BLaER1 treated with 17β-estradiol and CSF1 and Interleukin-3, amounts not matched to agents 10 nM and 100 nM (cell line): ENCODE measurements around the gene INSR.
"Not testable (repeated sequence)": the region's sequence is repeated elsewhere in the genome, so short reads cannot be mapped to it uniquely, and the experiment has no call there.

Experiments
- H3K27ac ChIP-seq, 11 experiments: shearing (Covaris generic); formaldehyde crosslinking; 2 replicates each; pipeline ENCODE4 v1.8.1; 2022
- H3K27me3 ChIP-seq, 11 experiments: shearing (Covaris generic); formaldehyde crosslinking; 2 replicates each; pipeline ENCODE4 v1.8.1; 2022
- H3K36me3 ChIP-seq, 11 experiments: shearing (Covaris generic); formaldehyde crosslinking; 2 replicates each; pipeline ENCODE4 v1.8.1; 2022
- H3K4me1 ChIP-seq, 10 experiments: shearing (Covaris generic); formaldehyde crosslinking; 2 replicates each; pipeline ENCODE4 v1.8.1; 2022
- H3K4me2 ChIP-seq, 11 experiments: shearing (Covaris generic); formaldehyde crosslinking; 2 replicates each; pipeline ENCODE4 v1.8.1; 2022
- H3K4me3 ChIP-seq, 10 experiments: shearing (Covaris generic); formaldehyde crosslinking; 2 replicates each; pipeline ENCODE4 v1.8.1; 2022
- H3K9ac ChIP-seq, 11 experiments: shearing (Covaris generic); formaldehyde crosslinking; 2 replicates each; pipeline ENCODE4 v1.8.1; 2022
- H3K9me3 ChIP-seq, 11 experiments: shearing (Covaris generic); formaldehyde crosslinking; replicated peaks in 1 of 11; 2 replicates each; pipeline ENCODE4 v1.8.1; 2022
- H4K20me1 ChIP-seq, 11 experiments: shearing (Covaris generic); formaldehyde crosslinking; 2 replicates each; pipeline ENCODE4 v1.8.1; 2022
- Cebpa-rat ChIP-seq, 11 experiments: shearing (Covaris generic); IDR thresholded peaks; 2 replicates each; pipeline ENCODE4 v1.8.1; 2022

The INSR gene

GRCh38 chr19:7069042-7069903 is 224.9 kb downstream of the INSR start, which contains the start of gene ZNF557:
TSS of gene ZNF557 (plus strand) at chr19:7069703. CDS start at chr19:7075075, 5,372 bp downstream.
- Histone ChIP-seq H3K4me3 (peak within 1 kb of the TSS; percentile 79 to 95 (median 90)), H3K27ac (peak within 1 kb of the TSS; percentile 80 to 93 (median 89)), H3K36me3 (peaks cover 37 to 39% (median 38%) of the 10 kb centered on the region in 11 experiments), H4K20me1 (peaks cover 0 to 18% (median 0%) of the 10 kb centered on the region in 11 experiments; a peak in 5 of 22 replicates), H3K4me1 (peaks cover 9 to 19% (median 13%) of the 10 kb centered on the region in 10 experiments), H3K27me3 (no peaks in the 10 kb centered on the region), H3K9ac (peak within 1 kb of the TSS; percentile 80 to 94 (median 90)), H3K4me2 (peak within 1 kb of the TSS; percentile 82 to 98 (median 91)), H3K9me3 (peaks cover 0 to 17% (median 0%) of the 10 kb centered on the region in 11 experiments; a peak in 4 of 22 replicates)
- TF ChIP-seq Cebpa-rat (IDR thresholded peaks at IDR 0.05) = no peak

- Histone ChIP-seq H3K9ac (no peak overlapping the region), H4K20me1 (peaks cover 0 to 18% (median 0%) of the 10 kb centered on the region in 11 experiments; a peak in 5 of 22 replicates), H3K27ac (peak overlapping the region in 2 of 11 experiments; percentile 10 to 36; a peak in 1 of 22 replicates), H3K4me3 (peak overlapping the region in 7 of 10 experiments; percentile 6 to 95 (median 91); a peak in 8 of 20 replicates), H3K27me3 (no peaks in the 10 kb centered on the region), H3K4me1 (peaks cover 9 to 19% (median 13%) of the 10 kb centered on the region in 10 experiments), H3K9me3 (peaks cover 0 to 11% (median 0%) of the 10 kb centered on the region in 11 experiments; a peak in 4 of 22 replicates), H3K36me3 (peaks cover 30 to 32% (median 31%) of the 10 kb centered on the region in 11 experiments), H3K4me2 (peak overlapping the region in 10 of 11 experiments; percentile 20 to 67 (median 34); a peak in 12 of 22 replicates)
- no peak for TF ChIP-seq Cebpa-rat (IDR thresholded peaks at IDR 0.05)
These were observed 225.6 kb downstream of the INSR start for GRCh38 chr19:7068599-7068998.

GRCh38 chr19:7067716-7068115 is 226.5 kb downstream of the INSR start:
- no peak for TF ChIP-seq Cebpa-rat (IDR thresholded peaks at IDR 0.05)
- H3K9ac ChIP-seq = no peak overlapping the region
- peaks cover 21 to 23% (median 23%) of the 10 kb centered on the region in 11 experiments for H3K36me3 ChIP-seq
- no peak overlapping the region for H3K4me2 ChIP-seq
- H3K4me1 ChIP-seq = peaks cover 9 to 19% (median 13%) of the 10 kb centered on the region in 10 experiments
- H3K9me3 ChIP-seq = peaks cover 0 to 10% (median 0%) of the 10 kb centered on the region in 11 experiments; a peak in 3 of 22 replicates
- H3K27ac ChIP-seq = no peak overlapping the region
- H4K20me1 ChIP-seq = peaks cover 0 to 17% (median 0%) of the 10 kb centered on the region in 11 experiments; a peak in 5 of 22 replicates
- H3K4me3 ChIP-seq = no peak overlapping the region
- no peaks in the 10 kb centered on the region for H3K27me3 ChIP-seq

GRCh38 chr19:7067122-7067521 is 227.1 kb downstream of the INSR start:
- Histone ChIP-seq H4K20me1 (peaks cover 0 to 12% (median 0%) of the 10 kb centered on the region in 11 experiments; a peak in 5 of 22 replicates), H3K4me1 (peaks cover 9 to 19% (median 13%) of the 10 kb centered on the region in 10 experiments), H3K36me3 (peaks cover 15 to 17% (median 17%) of the 10 kb centered on the region in 11 experiments)
- not testable (repeated sequence) for H3K4me2 ChIP-seq, H3K9ac ChIP-seq, H3K27ac ChIP-seq, H3K4me3 ChIP-seq, H3K9me3 ChIP-seq, H3K27me3 ChIP-seq

DNA sequence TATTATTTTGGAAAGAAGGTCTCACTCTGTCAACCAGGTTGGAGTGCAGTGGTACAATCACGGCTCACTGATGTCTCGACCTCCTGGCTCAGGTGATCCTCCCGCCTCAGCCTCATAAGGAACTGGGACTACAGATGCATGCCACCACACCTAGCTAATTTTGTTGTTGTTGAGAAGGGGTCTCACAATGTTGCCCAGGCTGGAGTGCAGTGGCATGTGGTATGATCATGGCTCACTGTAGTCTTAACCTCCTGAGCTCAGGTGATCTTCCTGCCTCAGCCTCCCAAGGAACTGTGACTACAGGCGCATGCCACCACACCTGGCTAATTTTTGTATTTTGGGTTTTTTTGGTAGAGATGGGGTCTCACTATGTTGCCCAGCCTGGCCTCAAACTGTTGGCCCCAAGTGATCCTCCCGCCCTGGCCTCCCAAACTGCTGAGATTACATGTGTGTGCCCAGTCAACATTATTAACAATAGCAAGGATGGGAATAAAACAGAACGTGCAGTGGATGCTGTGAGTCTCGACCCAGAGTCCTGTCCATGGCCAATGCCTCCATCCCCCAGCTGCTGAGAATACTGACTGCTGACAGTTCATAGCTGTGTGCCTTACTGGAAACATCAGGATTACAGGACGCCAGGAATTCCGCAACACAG is 230.3 kb downstream of the INSR start:
- TF ChIP-seq Cebpa-rat (IDR thresholded peaks at IDR 0.05) = no peak
- Histone ChIP-seq H3K27ac (no peak overlapping the region), H3K27me3 (no peaks in the 10 kb centered on the region)

GRCh38 chr19:7063339-7063738 is 230.9 kb downstream of the INSR start:
- Histone ChIP-seq H3K36me3 (no peaks in the 10 kb centered on the region), H3K9me3 (peaks cover 0 to 7% (median 0%) of the 10 kb centered on the region in 11 experiments; a peak in 2 of 22 replicates), H3K4me2 (no peak overlapping the region), H3K27ac (no peak overlapping the region), H3K4me3 (no peak overlapping the region), H3K27me3 (no peaks in the 10 kb centered on the region), H3K4me1 (peaks cover 0 to under 1% (median 0%) of the 10 kb centered on the region in 10 experiments; a peak in 1 of 20 replicates), H4K20me1 (no peaks in the 10 kb centered on the region), H3K9ac (no peak overlapping the region)
- TF ChIP-seq Cebpa-rat (IDR thresholded peaks at IDR 0.05) = no peak

More for the DNA sequence above, 230.3 kb downstream of the INSR start:
- H3K36me3 ChIP-seq = no peaks in the 10 kb centered on the region
- H3K9me3 ChIP-seq = peaks cover 0 to 7% (median 0%) of the 10 kb centered on the region in 11 experiments; a peak in 2 of 22 replicates
- H3K4me3 ChIP-seq = no peak overlapping the region
- peaks cover 0 to 6% (median 0%) of the 10 kb centered on the region in 10 experiments; a peak in 3 of 20 replicates for H3K4me1 ChIP-seq
- H4K20me1 ChIP-seq = no peaks in the 10 kb centered on the region
- no peak overlapping the region for H3K9ac ChIP-seq
- H3K4me2 ChIP-seq = no peak overlapping the region
